Measurements from ENCODE around the gene ARID2.
A peak's percentile ranks its signal among the peaks of the same experiment; 100 is the strongest.

Gene ARID2, protein sequence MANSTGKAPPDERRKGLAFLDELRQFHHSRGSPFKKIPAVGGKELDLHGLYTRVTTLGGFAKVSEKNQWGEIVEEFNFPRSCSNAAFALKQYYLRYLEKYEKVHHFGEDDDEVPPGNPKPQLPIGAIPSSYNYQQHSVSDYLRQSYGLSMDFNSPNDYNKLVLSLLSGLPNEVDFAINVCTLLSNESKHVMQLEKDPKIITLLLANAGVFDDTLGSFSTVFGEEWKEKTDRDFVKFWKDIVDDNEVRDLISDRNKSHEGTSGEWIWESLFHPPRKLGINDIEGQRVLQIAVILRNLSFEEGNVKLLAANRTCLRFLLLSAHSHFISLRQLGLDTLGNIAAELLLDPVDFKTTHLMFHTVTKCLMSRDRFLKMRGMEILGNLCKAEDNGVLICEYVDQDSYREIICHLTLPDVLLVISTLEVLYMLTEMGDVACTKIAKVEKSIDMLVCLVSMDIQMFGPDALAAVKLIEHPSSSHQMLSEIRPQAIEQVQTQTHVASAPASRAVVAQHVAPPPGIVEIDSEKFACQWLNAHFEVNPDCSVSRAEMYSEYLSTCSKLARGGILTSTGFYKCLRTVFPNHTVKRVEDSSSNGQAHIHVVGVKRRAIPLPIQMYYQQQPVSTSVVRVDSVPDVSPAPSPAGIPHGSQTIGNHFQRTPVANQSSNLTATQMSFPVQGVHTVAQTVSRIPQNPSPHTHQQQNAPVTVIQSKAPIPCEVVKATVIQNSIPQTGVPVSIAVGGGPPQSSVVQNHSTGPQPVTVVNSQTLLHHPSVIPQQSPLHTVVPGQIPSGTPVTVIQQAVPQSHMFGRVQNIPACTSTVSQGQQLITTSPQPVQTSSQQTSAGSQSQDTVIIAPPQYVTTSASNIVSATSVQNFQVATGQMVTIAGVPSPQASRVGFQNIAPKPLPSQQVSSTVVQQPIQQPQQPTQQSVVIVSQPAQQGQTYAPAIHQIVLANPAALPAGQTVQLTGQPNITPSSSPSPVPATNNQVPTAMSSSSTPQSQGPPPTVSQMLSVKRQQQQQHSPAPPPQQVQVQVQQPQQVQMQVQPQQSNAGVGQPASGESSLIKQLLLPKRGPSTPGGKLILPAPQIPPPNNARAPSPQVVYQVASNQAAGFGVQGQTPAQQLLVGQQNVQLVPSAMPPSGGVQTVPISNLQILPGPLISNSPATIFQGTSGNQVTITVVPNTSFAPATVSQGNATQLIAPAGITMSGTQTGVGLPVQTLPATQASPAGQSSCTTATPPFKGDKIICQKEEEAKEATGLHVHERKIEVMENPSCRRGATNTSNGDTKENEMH (N-terminal part only)

DNA sequence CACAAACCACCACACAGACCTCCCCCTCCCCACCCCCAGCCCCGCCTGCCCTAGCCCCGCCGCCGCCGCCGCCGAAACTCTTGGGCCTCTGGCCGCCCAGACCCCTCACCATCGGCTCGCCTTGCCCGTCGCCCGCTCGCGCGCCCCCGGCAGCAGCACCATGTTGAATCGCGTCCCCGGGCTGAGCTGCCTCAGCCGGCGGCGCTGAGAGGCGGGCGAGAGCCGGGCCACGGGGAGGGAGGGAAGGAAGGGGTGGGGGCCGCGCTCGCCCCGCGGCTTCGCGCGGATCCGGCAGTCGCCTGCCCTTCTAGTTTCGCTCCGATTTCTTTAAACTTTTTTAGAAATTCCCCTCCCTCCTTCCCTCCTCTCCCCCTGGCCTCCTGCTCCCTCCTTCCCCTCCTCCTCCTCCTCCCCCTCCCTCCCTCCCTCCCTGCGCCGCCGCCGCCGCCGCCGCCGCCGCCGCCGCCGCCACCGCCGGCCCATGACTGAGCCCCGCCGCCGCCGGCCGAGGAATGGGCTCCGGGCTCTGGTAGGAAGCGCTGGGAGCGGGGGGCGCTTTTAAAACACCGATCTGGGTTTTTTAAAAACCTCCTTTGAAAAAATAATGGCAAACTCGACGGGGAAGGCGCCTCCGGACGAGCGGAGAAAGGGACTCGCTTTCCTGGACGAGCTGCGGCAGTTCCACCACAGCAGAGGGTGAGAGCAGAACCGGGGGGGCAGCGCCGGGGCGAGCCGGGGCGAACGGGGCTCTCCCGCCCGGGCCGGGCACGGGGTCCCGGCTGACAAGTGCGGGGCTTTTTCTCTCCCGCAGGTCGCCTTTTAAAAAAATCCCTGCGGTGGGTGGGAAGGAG is at the start of gene ARID2:
Gene ARID2 (plus strand): TSS at position 474 of the 851 bp plus-strand sequence. CDS start 131 bp downstream, at position 605.
- DNase-seq, result peak; percentile 63

DNA sequence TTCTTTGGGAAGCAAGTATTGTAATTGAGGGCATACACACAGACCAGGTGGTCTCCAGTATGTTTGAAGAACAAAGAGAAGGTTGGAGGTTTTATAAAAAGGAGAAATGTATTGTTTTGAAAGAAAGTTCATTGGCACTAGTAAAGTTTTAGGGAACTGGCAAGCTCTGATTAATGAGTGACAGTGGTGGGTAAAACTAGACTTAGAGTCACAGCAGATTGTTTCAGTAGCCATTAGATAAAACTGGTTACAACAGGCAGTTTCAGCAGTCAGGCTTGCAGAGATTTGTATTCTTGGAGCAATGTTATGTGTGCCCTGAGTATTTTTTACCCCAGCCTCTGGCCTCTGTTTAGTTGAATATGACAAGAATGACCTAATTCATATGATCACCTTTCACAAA is 49.1 kb upstream of the ARID2 start:
- no peak for DNase-seq

DNA sequence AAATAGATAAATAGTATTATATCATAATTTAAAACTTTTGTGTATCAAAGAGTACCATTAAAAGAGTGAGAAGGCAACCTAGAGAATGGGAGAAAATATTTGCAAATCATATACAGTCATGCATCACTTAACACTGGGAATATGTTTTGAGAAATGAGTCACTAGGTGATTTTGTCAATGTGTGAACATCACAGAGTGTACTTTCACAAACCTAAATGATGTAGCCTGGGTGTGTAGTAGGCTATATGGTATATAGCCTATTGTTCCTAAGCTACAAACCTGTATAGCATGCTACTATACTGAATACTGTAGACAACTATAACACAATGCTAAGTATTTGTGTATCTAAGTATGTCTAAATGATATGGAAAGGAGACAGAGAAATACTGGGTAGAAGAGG is 48.0 kb upstream of the ARID2 start:
- no peak for DNase-seq

DNA sequence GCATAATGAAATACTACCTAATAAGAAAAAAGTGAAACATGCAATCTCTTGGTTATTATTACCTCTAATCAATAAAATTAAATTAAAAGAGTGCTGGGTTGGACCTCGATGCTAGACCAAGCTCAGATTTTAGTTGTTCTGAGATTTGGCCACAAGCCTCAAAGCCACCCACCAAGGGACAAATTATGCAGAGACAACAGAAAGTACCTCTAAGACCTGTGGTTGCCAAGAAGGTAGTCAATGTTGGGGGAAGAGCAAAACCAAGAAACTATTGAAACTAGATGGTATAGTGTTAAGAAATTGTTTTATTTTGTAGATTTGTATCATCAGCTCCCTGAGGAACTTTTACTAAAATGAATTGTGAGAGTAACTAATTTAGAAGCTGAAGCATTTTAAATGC is 43.8 kb upstream of the ARID2 start:
- no peak for DNase-seq

DNA sequence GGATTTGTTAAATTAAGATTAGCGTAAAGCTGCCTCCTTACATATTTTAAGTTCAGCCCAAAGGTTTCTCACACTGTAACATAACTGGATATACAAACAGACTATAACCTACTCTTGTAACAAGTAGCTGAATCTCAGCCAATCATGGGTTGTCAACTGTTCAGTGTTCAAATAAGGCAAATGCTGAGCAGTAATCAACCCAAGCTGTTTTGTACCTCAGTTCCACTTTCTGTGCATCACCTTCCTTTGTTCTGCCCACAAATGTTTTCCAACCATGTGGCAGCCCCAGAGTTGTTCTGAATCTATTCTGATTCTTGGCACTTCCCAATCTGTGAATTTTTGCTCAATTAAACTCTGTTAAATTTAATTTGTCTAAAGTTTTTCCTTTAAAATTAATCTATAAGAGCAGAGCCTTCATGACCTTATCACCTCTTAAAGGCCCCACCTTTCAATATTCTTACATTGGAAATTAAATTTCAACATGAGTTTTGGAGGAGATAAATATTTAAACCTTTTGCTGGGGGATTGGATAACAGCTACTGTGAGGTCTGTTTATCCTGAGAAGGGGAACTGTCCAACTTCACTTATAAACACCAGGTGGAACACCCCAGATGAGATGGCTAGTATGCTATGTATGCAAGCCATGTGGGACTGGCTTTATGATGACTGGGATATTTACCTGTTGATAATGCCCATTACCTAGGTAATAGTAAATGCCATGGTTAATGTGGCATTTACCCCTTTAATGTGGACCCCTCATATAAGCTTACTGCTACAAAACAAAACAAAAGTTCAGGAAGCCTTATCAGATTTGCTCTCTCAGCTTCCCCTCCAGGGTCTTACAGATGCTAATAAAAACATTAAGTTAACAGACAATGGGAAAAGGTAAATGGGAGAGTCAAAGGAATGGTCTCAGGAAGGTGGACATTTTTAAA is 42.2 kb upstream of the ARID2 start:
- DNase-seq, result no peak

DNA sequence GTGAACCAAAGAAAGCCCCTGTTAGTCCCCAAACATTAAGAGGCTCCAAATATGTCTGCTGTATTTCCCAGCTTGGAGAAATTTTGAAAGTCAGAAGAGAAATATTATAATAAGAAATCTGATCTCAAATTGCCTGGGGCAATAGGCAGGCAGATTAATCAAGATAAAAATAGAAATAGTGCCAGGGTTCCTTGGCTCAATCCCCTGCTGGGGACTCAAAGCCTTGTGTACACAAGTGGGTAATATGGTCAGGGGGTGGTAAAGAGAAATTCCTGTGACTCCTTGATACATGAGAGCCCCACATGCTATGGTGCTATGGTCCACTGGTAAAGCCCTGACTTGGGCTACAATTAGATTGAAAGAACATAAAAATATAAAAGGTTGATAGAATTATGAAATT is 41.3 kb upstream of the ARID2 start:
- no peak for DNase-seq

DNA sequence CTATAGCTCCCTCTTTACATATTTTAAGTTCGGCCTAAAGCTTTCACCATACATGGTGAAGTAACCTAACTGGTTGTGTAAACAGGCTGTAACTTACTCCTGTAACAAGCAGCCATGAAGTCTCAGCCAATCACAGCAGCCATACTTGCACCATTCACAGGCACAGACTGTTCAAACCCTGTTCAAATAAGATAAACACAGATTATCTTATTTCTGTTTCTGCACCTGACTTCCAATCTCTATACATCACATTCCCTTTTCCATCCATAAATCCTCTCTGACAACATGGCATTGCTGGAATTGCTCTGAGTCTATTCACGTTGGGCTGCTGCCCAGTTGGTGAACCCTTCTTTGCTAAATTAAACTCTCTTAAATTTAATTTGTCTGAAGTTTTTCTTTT is 34.5 kb upstream of the ARID2 start:
- no peak for DNase-seq

DNA sequence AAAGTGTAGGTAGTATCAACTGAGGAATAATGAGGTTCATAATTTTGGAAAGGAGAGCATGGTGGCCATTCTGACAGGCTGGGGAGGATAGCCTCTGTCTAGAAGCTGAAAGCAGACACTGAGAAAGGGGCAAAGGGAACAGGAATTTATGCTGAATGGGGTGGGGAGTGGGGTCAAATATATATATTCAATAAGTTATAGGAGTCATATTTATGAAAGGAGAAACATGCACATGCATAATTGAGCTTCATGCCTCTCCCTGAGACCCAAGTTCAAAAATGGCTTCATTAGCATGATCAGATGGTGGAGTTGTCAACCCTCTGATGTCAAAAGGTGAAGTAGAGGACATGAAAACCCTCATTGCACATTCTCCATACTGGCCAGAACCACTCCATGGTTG is 33.9 kb upstream of the ARID2 start:
- DNase-seq, result no peak

DNA sequence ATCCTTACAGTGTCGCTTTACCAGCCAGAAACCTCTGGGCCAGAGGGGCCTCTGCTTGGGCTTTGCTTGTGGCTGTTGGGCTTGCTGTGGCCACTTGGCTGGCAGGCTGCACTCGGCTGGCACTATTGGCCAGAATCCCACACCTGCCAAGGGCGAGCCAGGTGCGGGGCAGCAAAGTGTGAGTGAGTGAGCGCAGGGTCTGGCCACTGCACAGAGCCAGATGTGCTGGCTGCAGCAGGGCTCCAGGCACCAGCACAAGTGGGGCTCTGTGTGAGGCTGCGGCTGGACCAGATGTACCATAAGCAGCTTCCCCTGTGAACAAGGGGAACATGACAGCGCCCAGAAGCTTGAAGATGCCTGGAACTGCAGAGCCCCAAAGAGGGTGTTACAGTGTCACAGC is 33.5 kb upstream of the ARID2 start:
- DNase-seq, result no peak

DNA sequence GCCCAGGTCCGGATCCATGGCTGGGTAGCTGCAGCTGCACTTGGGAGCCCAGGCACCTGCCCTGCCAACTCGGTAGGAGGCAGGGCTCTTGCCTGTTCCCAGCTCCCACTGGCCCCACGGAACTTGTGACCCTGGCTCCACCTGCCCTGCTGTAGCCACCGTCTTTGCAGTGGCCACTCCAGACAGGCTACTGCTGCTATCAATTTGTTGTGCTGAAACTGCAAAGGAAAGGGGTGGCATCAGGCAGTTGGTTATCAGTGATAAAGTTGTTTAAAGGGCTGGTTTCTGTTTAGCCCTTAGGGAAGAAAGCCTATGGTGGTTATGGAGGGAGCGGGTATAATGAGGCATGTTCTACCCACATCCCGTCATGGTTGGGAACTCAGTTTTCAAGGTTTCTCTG is 32.1 kb upstream of the ARID2 start:
- DNase-seq, result no peak

DNA sequence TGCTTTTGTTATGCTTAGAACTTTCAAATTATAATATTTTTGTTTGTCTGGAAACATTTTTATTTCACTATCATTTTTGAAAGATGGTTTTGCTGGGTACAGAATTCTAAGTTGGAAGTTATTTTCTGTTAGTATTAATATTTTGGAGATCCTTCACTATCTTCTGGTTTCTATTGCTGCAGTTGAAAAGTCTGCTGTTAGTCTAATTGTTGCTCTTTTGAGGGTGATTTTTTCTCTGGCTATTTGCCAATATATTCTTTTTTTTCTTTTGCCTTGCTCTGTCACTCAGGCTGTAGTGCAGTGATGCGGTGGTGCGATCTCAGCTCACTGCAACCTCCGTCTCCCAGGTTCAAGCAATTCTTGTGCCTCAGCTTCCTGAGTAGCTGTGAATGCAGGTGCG is 28.2 kb upstream of the ARID2 start:
- DNase-seq, result no peak

DNA sequence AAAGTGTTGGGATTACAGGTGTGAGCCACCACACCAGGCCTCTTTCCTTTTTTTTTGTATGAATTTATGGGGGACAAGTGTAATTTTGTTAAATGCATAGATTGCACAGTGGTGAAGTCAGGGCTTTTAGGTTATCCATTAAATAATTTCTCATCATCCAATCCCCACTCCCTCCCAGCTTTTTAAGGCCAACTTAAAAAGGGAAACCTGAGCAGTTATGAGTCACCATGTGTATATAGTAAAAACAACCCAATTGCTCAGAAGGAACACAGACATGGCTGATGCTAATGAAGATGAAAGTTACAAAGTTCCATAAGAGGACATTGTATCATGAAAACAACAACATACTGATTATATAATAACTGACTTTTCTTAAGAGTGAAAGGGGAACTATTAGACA is 25.6 kb upstream of the ARID2 start:
- no peak for DNase-seq

DNA sequence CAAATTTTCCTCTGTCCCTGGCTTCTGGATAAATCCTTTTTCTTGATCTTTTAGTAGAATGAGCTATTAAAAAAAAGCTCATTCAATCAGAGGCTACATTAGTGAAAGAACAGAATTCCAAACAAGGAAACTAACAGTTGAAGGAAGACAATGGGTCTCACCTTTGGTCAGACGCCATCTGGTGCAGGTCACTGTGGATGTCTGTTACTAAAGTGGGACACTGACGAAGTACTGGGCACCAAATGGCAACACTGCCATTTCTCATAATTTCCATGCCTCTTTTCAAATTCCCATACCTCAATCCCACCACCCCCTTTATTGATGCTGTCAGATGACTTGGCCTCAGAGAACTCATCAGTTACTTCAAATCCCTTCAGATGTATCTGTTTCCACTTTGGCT is 24.5 kb upstream of the ARID2 start:
- no peak for DNase-seq

DNA sequence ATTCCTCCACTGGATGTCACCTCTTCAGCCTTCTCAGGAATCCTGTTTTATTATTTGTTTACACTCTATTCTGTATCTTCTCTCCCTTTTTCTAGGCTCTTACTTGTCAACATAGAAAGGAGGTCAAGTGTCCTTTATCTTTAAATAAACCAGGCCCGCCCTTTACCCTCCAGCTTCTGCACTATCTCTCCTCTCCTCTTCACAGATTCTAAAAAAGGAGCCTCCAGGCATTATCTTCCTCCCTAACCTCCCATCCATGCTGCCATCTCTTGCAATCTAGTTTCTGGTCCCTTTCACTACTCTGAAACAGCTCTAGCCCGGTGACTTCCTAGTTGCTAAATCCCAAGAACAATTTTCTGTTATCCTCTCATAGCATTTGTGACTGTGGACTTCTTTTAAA is 24.1 kb upstream of the ARID2 start:
- no peak for DNase-seq

DNA sequence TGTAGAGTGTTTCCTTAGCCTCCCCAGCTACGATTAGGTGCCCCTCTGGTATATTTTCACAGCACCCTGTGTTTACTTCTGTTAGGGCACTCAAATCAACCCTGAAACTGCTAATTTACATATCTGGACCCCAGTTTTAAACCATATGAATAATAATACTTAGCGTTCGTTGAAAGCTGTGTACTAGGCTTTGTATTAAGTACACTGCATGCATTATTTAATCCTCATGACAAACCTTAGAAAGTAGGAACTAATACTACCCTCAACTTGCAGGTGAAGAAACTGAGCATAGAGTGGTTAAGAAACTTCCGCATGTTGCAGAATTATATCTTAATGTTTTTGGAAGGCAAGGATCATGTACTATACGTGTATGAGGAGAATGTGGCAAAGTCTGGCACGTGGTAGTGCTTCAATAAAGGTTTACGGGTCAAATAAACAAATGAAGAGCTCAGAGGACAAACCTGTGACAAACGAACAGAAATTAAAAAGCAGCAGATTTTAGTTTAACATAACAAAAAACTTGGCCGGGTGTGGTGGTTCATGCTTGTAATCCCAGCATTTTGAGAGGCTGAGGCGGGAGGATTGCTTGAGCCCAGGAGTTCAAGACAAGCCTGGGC is 22.2 kb upstream of the ARID2 start:
- no peak for DNase-seq

DNA sequence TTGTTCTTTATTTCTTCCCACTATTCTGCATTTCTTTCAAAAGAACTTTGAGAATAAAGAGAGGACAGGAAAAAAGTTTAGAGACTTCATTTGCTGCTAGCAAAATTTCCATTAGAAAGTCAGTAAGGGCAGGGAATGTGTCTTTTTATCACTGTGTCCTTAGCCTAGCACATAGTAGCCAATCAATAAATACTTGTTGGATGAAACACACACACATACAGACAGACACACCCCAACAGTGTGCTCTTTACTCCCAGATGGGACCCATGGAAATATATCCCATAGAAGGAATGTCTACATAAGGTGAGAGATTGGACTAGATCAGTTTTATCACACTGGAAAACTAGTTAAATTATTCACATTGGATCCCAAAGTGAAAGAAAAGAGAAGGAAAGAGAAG is 21.1 kb upstream of the ARID2 start:
- no peak for DNase-seq

DNA sequence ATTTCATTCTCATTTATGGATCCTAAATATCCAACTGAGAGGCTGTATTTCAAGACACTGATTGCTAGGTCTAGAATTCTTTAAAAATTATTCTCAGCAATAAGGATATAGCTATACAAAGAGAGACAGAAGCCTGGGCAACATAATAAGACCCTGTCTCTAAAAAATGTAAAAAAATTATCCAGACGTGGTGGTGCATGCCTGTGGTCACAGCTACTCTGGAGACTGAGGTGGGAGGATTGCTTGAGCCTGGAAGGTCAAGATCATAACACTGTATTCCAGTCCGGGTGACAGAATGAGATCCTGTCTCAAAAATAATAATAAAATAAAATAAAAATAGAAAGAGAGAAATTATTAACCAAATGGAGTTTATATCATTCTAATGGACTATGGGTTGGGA is 20.6 kb upstream of the ARID2 start:
- DNase-seq, result no peak

DNA sequence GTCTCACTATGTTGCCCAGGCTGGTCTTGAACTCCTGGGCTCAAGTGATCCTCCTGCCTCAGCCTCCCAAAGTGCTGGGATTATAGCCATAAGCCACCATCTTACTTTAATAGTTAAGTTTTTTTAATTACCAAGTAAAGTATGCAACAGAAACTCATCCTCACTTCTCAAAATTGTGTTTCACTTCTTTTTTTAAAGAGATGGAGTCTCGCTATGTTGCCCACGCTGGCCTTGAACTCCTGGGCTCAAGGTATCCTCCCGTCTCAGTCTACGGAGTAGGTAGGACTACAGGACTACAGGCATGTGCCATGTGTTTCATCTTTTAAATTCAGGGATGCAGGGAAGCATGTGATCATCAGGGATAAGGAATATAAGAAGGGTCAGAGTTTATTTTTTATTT is 17.2 kb upstream of the ARID2 start:
- DNase-seq, result no peak

DNA sequence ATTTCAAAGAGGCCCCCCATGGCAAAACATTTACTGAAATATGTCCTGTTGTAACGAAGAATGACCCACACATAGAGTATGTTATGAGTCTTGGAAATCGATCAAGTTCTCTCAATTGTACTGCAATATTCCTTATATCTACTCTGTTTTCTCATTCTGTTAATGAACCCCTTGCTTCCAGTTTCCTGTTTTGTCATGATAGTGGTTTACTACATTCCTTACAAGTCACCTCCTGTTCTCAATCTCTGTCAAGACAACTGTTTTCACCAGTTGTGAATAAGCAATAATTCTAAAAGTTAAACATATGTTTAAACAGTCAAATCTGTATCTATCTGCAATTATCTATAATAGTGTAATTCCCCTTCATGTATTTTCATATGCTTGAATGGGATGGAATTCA is 16.4 kb upstream of the ARID2 start:
- DNase-seq, result no peak

DNA sequence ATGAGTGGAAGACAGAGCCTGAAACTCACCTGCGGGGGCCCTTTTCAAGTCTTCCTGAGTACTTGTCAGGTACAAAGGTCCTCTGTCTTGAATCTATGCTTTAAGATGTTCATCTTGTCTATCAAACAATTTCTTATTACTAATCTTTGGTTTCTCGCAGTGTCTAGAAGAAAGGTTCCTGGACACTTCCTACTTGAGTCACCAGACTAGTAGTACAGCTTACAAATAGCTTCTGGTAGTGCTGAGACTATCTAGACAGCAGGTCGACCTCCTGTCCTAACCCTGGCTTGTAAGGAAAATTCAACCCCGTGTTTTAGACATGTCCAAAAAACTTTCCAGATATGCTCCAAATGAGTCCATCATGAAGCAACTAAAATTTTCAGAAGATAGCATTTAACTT is 11.2 kb upstream of the ARID2 start:
- no peak for DNase-seq

DNA sequence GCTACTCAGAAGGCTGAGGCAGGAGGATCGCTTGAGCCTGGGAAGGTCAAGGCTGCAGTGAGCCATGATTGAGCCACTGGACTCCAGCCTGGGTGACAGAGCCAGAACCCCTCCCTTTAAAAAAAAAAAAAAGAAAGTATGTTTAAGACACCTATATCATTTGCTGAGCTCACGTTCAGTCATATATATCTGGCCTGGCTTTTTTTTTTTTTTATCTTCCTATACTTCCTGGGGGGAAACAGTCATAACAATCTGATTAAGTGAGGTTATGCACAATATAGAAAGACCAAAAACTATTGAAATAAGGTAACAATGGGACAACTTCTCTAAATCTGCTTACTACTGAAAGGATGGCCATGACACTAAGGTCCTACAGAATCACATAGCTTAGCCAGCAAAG is 9.4 kb upstream of the ARID2 start:
- DNase-seq, result no peak

Measured in stimulated activated CD4-positive, alpha-beta T cell treated with anti-CD3 and anti-CD28 coated beads, Interleukin-12 subunit alpha, Interleukin-12 subunit beta, amount 100 ng/mL, for 4 hours (primary cell).